HepG2 (cell line): ENCODE results near the gene PIGC. TPM values are rescaled to one million over a fixed set of nuclear protein-coding genes. Genes with fewer than 3 reads are reported as not detected.

ENCODE experiments used
- ATRX ChIP-seq: sonication (generic); formaldehyde crosslinking; IDR thresholded peaks from 2 replicates; pipeline ENCODE4 v1.4.0; 2020; ENCODE audit warnings: missing genetic modification reagents, borderline replicate concordance
- BRD4 ChIP-seq: sonication (generic); formaldehyde crosslinking; IDR thresholded peaks from 2 replicates; pipeline ENCODE4 v1.4.0; 2020; ENCODE audit warnings: missing genetic modification reagents
- CHD2 ChIP-seq: IDR thresholded peaks from 2 replicates; pipeline ENCODE4 v1.6.1; 2011; ENCODE audit warnings: low read depth, low read length, improper control_type of control experiment
- HMGA1 ChIP-seq: sonication (generic); formaldehyde crosslinking; conservative IDR thresholded peaks from 2 replicates; pipeline ENCODE4 v1.4.0; 2020; ENCODE audit warnings: missing genetic modification reagents
- JUND ChIP-seq: sonication (generic); formaldehyde crosslinking; IDR thresholded peaks from 2 replicates; pipeline ENCODE4 v1.8.0; 2022; ENCODE audit warnings: mild to moderate bottlenecking, missing genetic modification reagents
- KLF9 ChIP-seq: IDR thresholded peaks from 2 replicates; pipeline ENCODE4 v1.6.1; 2016; ENCODE audit warnings: low read depth
- MTF1 ChIP-seq: sonication (generic); formaldehyde crosslinking; IDR thresholded peaks from 2 replicates; pipeline ENCODE4 v1.5.0; 2020; ENCODE audit warnings: missing genetic modification reagents
- MXD4 ChIP-seq: IDR thresholded peaks from 2 replicates; pipeline ENCODE4 v1.6.1; 2016; ENCODE audit warnings: mild to moderate bottlenecking, missing biosample characterization, missing genetic modification reagents
- NFYC ChIP-seq: IDR thresholded peaks from 2 replicates; pipeline ENCODE4 v1.6.1; 2016; ENCODE audit warnings: missing genetic modification reagents, missing compliant biosample characterization
- POLR2G ChIP-seq: fragments of 200-400 bp; formaldehyde crosslinking; IDR thresholded peaks from 2 replicates; pipeline ENCODE4 v1.6.1; 2018; ENCODE audit warnings: mild to moderate bottlenecking, low read depth, low read length, moderate library complexity
- PRMT3 ChIP-seq: sonication (generic); formaldehyde crosslinking; IDR thresholded peaks from 2 replicates; pipeline ENCODE4 v1.8.1; 2022; ENCODE audit warnings: low read depth, mild to moderate bottlenecking, moderate library complexity, missing genetic modification reagents, borderline replicate concordance
- SALL2 ChIP-seq: sonication (generic); formaldehyde crosslinking; IDR thresholded peaks from 2 replicates; pipeline ENCODE4 v1.8.1; 2023; ENCODE audit warnings: mild to moderate bottlenecking, missing genetic modification reagents, inconsistent platforms
- SIX4 ChIP-seq: sonication (generic); formaldehyde crosslinking; IDR thresholded peaks from 2 replicates; pipeline ENCODE4 v1.4.0; 2020; ENCODE audit warnings: missing genetic modification reagents
- SMARCE1 ChIP-seq: fragments of 450-650 bp; IDR thresholded peaks from 2 replicates; pipeline ENCODE4 v1.6.1; 2017; ENCODE audit warnings: borderline replicate concordance
- YEATS4 ChIP-seq: sonication (generic); formaldehyde crosslinking; IDR thresholded peaks from 2 replicates; pipeline ENCODE4 v1.4.0; 2020; ENCODE audit warnings: missing genetic modification reagents, borderline replicate concordance
- ZBTB4 ChIP-seq: sonication (generic); formaldehyde crosslinking; IDR thresholded peaks from 2 replicates; pipeline ENCODE4 v1.4.0; 2020; ENCODE audit warnings: missing genetic modification reagents, mild to moderate bottlenecking, borderline replicate concordance
- ZC3H4 ChIP-seq: sonication (generic); formaldehyde crosslinking; IDR thresholded peaks from 2 replicates; pipeline ENCODE4 v1.4.0; 2020; ENCODE audit warnings: missing genetic modification reagents, borderline replicate concordance
- ZFP1 ChIP-seq: IDR thresholded peaks from 2 replicates; pipeline ENCODE4 v1.6.1; 2016
- ZFYVE20 ChIP-seq: sonication (generic); formaldehyde crosslinking; IDR thresholded peaks from 2 replicates; pipeline ENCODE4 v1.8.0; 2023; ENCODE audit warnings: low read depth, mild to moderate bottlenecking, moderate library complexity, missing genetic modification reagents, borderline replicate concordance
- ZKSCAN8 ChIP-seq: IDR thresholded peaks from 2 replicates; pipeline ENCODE4 v1.6.1; 2016; ENCODE audit warnings: borderline replicate concordance, missing genetic modification reagents, missing compliant biosample characterization
- ZNF17 ChIP-seq: sonication (generic); formaldehyde crosslinking; IDR thresholded peaks from 2 replicates; pipeline ENCODE4 v1.5.0; 2020; ENCODE audit warnings: mild to moderate bottlenecking, missing genetic modification reagents
- ZNF282 ChIP-seq: fragments of 450-650 bp; IDR thresholded peaks from 2 replicates; pipeline ENCODE4 v1.6.1; 2018; ENCODE audit not compliant: partially characterized antibody
- ZNF382 ChIP-seq: sonication (generic); formaldehyde crosslinking; IDR thresholded peaks from 2 replicates; pipeline ENCODE4 v1.5.0; 2020; ENCODE audit warnings: missing genetic modification reagents, mild to moderate bottlenecking, borderline replicate concordance
- ZNF414 ChIP-seq: sonication (generic); formaldehyde crosslinking; IDR thresholded peaks from 2 replicates; pipeline ENCODE4 v1.5.0; 2020; ENCODE audit warnings: missing genetic modification reagents
- ZNF460 ChIP-seq: sonication (generic); formaldehyde crosslinking; IDR thresholded peaks from 2 replicates; pipeline ENCODE4 v1.5.1; 2020; ENCODE audit warnings: missing genetic modification reagents, mild to moderate bottlenecking, borderline replicate concordance
- ZNF605 ChIP-seq: sonication (generic); formaldehyde crosslinking; IDR thresholded peaks from 2 replicates; pipeline ENCODE4 v1.8.0; 2022; ENCODE audit warnings: mild to moderate bottlenecking, missing genetic modification reagents
- polyA plus RNA-seq, 8 experiments: library from polyadenylated mRNA; depleted of rRNA in 3 of 8; stranded (reverse) in 7 of 8; unstranded in 1 of 8; fragments of >200 nt; fragmentation: Illumina TruSeq in 4 of 8; extraction: Trizol in 4 of 8; gene quantifications; 2 replicates each; pipeline versions ENCODE4 v1.2.1 to v1.2.3, GENCODE V29; 2011 to 2016; ENCODE audit warnings: low read depth in 4 of 8, missing spikeins in 1 of 8, mixed read lengths in 1 of 8; ENCODE audit not compliant: insufficient read depth in 1 of 8
- total RNA-seq, 5 experiments: library from RNA; depleted of rRNA; stranded (reverse); fragments of >200 nt; fragmentation: Illumina TruSeq; extraction: Trizol; gene quantifications; 2 replicates each; pipeline ENCODE4 v1.2.3, GENCODE V29; 2016; ENCODE audit warnings: low read depth in 1 of 5

The PIGC gene
- total and polyA plus RNA-seq, 2 of the 13 experiments (the other 11 are each of a cell fraction or from before 2014, with no cell fraction given): 26.7 to 29.5 TPM

- TF ChIP-seq HMGA1: no peak
- TF ChIP-seq ZC3H4: no peak
- TF ChIP-seq ZKSCAN8 (CRISPR knock-in tag): no peak
- no peak for TF ChIP-seq KLF9 (CRISPR knock-in tag)
- TF ChIP-seq NFYC: no peak
- no peak for TF ChIP-seq JUND (CRISPR knock-in tag)
- TF ChIP-seq ZNF605 (CRISPR knock-in tag): peak; percentile 95
- TF ChIP-seq SALL2 (CRISPR knock-in tag): 0 out of 2 replicates have a peak, but pooled peaks have one; percentile 50
- peak; percentile 89; the same call in 1 of the 2 replicates for TF ChIP-seq ZBTB4
- peak; percentile 74; the same call in 1 of the 2 replicates for TF ChIP-seq BRD4 (CRISPR knock-in tag)
- 0 out of 2 replicates have a peak, but pooled peaks have one; percentile 34 for TF ChIP-seq CHD2
- TF ChIP-seq SIX4 (CRISPR knock-in tag): 0 out of 2 replicates have a peak, but pooled peaks have one; percentile 15
- 0 out of 2 replicates have a peak, but pooled peaks have one; percentile 31 for TF ChIP-seq YEATS4 (CRISPR knock-in tag)
- no peak for TF ChIP-seq ZFYVE20 (CRISPR knock-in tag)
- TF ChIP-seq MXD4: no peak
- TF ChIP-seq ZNF414 (CRISPR knock-in tag): peak; percentile 65; the same call in 1 of the 2 replicates
- TF ChIP-seq ZFP1: 0 out of 2 replicates have a peak, but pooled peaks have one; percentile 24
- TF ChIP-seq ZNF460 (CRISPR knock-in tag): no peak
- no peak for TF ChIP-seq ZNF17 (CRISPR knock-in tag)
- no peak for TF ChIP-seq ATRX (CRISPR knock-in tag)
- no peak for TF ChIP-seq ZNF382 (CRISPR knock-in tag)
- peak; percentile 84 for TF ChIP-seq POLR2G
- TF ChIP-seq MTF1 (CRISPR knock-in tag): no peak
- TF ChIP-seq ZNF282: no peak
- no peak for TF ChIP-seq PRMT3 (CRISPR knock-in tag)
- no peak for TF ChIP-seq SMARCE1
Measured at GRCh38 chr1:172443666-172444453, at the start of gene PIGC (continued).
